Gastroesophageal sphincter (tissue), 3 donors: Measurements from ENCODE around the gene GHRL.

Experiments used
- POLR2AphosphoS5 ChIP-seq: sonication (generic); formaldehyde crosslinking; IDR thresholded peaks from one replicate; pipeline ENCODE4 v1.6.1; 2017; ENCODE audit warnings: antibody characterized with exemption
- TF ChIP-seq, protein P1 (sequence below), 4 experiments: fragments of 200-600 bp in 2 of 4; fragments of 450-650 bp in 2 of 4; sonication (generic) in 1 of 4; IDR thresholded peaks; one replicate each; pipeline ENCODE4 v1.5.1; 2017 to 2019; ENCODE audit warnings: antibody characterized with exemption in 4 of 4, mild to moderate bottlenecking in 2 of 4, moderate library complexity in 2 of 4

DNA sequence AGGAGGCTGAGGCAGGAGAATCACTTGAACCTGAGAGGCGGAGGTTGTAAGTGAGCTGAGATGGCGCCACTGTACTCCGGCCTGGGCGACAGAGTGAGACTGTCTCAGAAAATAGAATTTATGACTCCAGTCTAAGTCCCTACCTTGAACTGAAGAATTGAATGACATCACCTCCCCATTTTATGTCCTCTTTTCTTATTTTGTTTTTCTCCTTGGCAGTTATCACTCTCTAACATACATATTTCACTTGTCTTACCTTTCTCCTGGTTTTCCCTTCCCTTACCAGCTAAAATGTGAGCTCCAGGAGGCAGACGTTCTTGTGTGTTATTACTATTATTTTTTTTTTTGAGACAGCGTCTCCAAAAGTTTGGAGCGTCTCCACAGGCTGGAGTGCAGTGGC, 36.9 kb downstream of the GHRL start:
- TF ChIP-seq, protein P1, sequence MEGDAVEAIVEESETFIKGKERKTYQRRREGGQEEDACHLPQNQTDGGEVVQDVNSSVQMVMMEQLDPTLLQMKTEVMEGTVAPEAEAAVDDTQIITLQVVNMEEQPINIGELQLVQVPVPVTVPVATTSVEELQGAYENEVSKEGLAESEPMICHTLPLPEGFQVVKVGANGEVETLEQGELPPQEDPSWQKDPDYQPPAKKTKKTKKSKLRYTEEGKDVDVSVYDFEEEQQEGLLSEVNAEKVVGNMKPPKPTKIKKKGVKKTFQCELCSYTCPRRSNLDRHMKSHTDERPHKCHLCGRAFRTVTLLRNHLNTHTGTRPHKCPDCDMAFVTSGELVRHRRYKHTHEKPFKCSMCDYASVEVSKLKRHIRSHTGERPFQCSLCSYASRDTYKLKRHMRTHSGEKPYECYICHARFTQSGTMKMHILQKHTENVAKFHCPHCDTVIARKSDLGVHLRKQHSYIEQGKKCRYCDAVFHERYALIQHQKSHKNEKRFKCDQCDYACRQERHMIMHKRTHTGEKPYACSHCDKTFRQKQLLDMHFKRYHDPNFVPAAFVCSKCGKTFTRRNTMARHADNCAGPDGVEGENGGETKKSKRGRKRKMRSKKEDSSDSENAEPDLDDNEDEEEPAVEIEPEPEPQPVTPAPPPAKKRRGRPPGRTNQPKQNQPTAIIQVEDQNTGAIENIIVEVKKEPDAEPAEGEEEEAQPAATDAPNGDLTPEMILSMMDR (IDR thresholded peaks at IDR 0.05), result no peak
- no peak for TF ChIP-seq POLR2AphosphoS5
